HL-60 (cell line): ENCODE results near the gene MAGEC1.

Source experiments
- CTCF ChIP-seq: IDR thresholded peaks from one replicate; pipeline ENCODE4 v1.5.1; 2011; ENCODE audit warnings: low read length, control low read depth, inconsistent platforms; ENCODE audit not compliant: insufficient read depth
- SPI1 ChIP-seq: IDR thresholded peaks from 2 replicates; pipeline ENCODE4 v1.6.1; 2012; ENCODE audit warnings: low read depth, mild to moderate bottlenecking, borderline replicate concordance

GRCh38 chrX:141936080-141936479 is 32.4 kb downstream of the MAGEC1 start:
- TF ChIP-seq SPI1 = no peak
- no peak for TF ChIP-seq CTCF
